ENCODE results near the gene ATG14. TPM values are rescaled to one million over a fixed set of nuclear protein-coding genes. Genes with fewer than 3 reads are reported as not detected.

Gene ATG14
- total RNA-seq, 4 donors from 2014 or later, result 11.5 to 24.7 (median 13.4) TPM

- H3K4me1 ChIP-seq, result peaks cover 0 to 17% (median 4%) of the 10 kb centered on the region in 4 donors
- H3K27ac ChIP-seq, result no peak overlapping the region
- in situ Hi-C loops (cut with MboI; ENCODE audit: low pct_ligation_motif_present in 1 of 4, low pct_unique_long_range_greater_than_20kb in 1 of 4, low sequenced_read_pairs in 3 of 4), result no loop called here
- H3K9me3 ChIP-seq, result no peaks in the 10 kb centered on the region
- intact Hi-C loops (cut with DNase I; ENCODE audit: low total_unique reads), result no loop called here
- TF ChIP-seq POLR2A (IDR thresholded peaks at IDR 0.05), result no peak
- no peak for TF ChIP-seq POLR2AphosphoS5 (IDR thresholded peaks at IDR 0.05)
- TF ChIP-seq, protein P1, sequence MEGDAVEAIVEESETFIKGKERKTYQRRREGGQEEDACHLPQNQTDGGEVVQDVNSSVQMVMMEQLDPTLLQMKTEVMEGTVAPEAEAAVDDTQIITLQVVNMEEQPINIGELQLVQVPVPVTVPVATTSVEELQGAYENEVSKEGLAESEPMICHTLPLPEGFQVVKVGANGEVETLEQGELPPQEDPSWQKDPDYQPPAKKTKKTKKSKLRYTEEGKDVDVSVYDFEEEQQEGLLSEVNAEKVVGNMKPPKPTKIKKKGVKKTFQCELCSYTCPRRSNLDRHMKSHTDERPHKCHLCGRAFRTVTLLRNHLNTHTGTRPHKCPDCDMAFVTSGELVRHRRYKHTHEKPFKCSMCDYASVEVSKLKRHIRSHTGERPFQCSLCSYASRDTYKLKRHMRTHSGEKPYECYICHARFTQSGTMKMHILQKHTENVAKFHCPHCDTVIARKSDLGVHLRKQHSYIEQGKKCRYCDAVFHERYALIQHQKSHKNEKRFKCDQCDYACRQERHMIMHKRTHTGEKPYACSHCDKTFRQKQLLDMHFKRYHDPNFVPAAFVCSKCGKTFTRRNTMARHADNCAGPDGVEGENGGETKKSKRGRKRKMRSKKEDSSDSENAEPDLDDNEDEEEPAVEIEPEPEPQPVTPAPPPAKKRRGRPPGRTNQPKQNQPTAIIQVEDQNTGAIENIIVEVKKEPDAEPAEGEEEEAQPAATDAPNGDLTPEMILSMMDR (IDR thresholded peaks at IDR 0.05), result no peak
- no peak for TF ChIP-seq EP300 (IDR thresholded peaks at IDR 0.05; ENCODE audit: low read depth)
- no peaks in the 10 kb centered on the region for H3K27me3 ChIP-seq
- no peak overlapping the region for H3K4me3 ChIP-seq
- no peak for DNase-seq
- WGBS, 2 donors (ENCODE audit: low coverage in 1 of 2), result 47 to 59% methylated on average over 3 to 6 of the region's 6 CpGs
- H3K36me3 ChIP-seq, result no peaks in the 10 kb centered on the region
Observed at GRCh38 chr14:55418411-55418810, 6.8 kb upstream of the ATG14 start.

DNA sequence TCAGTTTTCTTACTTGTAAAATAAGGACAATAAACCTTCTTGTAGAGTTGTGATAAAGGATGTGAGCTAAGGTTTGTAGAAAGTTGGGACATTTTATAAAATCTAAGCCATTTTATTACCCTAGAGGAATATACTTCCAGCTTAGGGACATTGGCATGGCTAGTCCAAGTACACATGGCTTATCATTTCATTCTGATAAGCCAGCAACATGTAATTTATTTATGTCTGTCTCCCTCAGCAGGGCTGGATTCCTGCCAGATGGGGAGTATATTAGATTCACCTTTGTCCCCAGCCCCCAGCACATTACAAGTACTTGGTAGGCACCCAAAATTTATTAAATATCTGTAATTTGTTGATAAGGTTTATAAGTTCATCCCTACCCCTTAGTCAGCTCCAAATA lies 6.3 kb upstream of the ATG14 start:
- Histone ChIP-seq H3K4me3 (no peak overlapping the region), H3K36me3 (no peaks in the 10 kb centered on the region), H3K4me1 (peaks cover 0 to 17% (median 3%) of the 10 kb centered on the region in 4 donors), H3K27ac (no peak overlapping the region), H3K27me3 (no peaks in the 10 kb centered on the region), H3K9me3 (no peaks in the 10 kb centered on the region)
- no peak for DNase-seq
- TF ChIP-seq EP300 (IDR thresholded peaks at IDR 0.05; ENCODE audit: low read depth), result no peak
- no peak for TF ChIP-seq POLR2A (IDR thresholded peaks at IDR 0.05)
- TF ChIP-seq, protein P1 (IDR thresholded peaks at IDR 0.05), result no peak
- no peak for TF ChIP-seq POLR2AphosphoS5 (IDR thresholded peaks at IDR 0.05)
- intact Hi-C loops (cut with DNase I; ENCODE audit: low total_unique reads) (no loop called here), in situ Hi-C loops (cut with MboI; ENCODE audit: low pct_ligation_motif_present in 1 of 4, low pct_unique_long_range_greater_than_20kb in 1 of 4, low sequenced_read_pairs in 3 of 4) (no loop called here)

DNA sequence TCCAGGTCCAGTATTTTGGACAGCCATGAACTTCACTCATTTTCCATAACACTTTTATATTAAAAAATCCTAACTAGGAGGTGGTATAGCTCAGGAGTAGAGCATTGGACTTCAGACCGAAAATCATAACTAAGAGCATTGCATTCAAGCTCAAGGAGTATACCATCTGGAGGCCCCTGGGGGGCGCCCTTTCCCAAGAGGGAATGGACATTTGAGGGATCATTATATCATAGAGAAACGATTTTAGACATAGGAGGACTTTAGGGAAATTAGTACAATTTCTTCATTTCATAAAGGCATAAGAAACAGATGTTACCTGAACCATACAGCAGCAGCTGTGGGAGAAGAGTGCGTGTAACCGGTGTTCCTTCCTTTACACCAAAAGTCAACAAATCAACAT lies 5.2 kb upstream of the ATG14 start:
- TF ChIP-seq POLR2AphosphoS5 (IDR thresholded peaks at IDR 0.05), result no peak
- TF ChIP-seq EP300 (IDR thresholded peaks at IDR 0.05; ENCODE audit: low read depth), result no peak
- no peak for TF ChIP-seq POLR2A (IDR thresholded peaks at IDR 0.05)
- TF ChIP-seq, protein P1 (IDR thresholded peaks at IDR 0.05), result peak in 4 of 5 experiments; percentile 30 to 39 (median 36)
- DNase-seq, result peak; percentile 56
- H3K27ac ChIP-seq, result no peak overlapping the region
- 38 to 46% methylated on average over 5 of the region's 5 CpGs for WGBS, 2 donors (ENCODE audit: low coverage in 1 of 2)
- in situ Hi-C loops (cut with MboI; ENCODE audit: low pct_ligation_motif_present in 1 of 4, low pct_unique_long_range_greater_than_20kb in 1 of 4, low sequenced_read_pairs in 3 of 4), result no loop called here
- H3K36me3 ChIP-seq, result no peaks in the 10 kb centered on the region
- H3K27me3 ChIP-seq, result no peaks in the 10 kb centered on the region
- peaks cover 0 to 13% (median 9%) of the 10 kb centered on the region in 4 donors for H3K4me1 ChIP-seq
- no peak overlapping the region for H3K4me3 ChIP-seq
- H3K9me3 ChIP-seq, result no peaks in the 10 kb centered on the region
- intact Hi-C loops (cut with DNase I; ENCODE audit: low total_unique reads), result no loop called here

DNA sequence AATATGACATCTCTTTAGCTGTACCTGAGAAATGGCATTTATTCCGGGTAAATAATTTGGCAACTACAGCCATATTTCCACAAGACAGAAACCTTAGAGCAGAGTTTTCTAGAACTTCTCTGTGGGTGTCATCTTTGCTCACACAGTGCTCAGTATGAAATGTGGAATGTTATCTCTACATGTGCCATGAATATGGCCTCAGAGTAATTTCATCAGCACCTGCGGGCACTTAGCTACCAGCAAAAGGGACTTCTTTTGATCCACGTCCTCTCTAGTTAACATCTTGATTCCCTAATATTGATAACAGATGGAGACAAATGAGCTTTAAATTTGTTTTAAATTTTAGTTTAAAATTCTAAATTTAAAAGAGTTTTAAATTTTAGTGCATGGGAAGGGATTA lies 2.9 kb upstream of the ATG14 start:
- no peak for TF ChIP-seq POLR2A (IDR thresholded peaks at IDR 0.05)
- TF ChIP-seq POLR2AphosphoS5 (IDR thresholded peaks at IDR 0.05), result no peak
- TF ChIP-seq, protein P1 (IDR thresholded peaks at IDR 0.05), result no peak
- TF ChIP-seq EP300 (IDR thresholded peaks at IDR 0.05; ENCODE audit: low read depth), result no peak
- intact Hi-C loops (cut with DNase I; ENCODE audit: low total_unique reads), result no loop called here
- H3K27ac ChIP-seq, result no peak overlapping the region
- no peaks in the 10 kb centered on the region for H3K9me3 ChIP-seq
- in situ Hi-C loops (cut with MboI; ENCODE audit: low pct_ligation_motif_present in 1 of 4, low pct_unique_long_range_greater_than_20kb in 1 of 4, low sequenced_read_pairs in 3 of 4), result no loop called here
- no peak overlapping the region for H3K4me3 ChIP-seq
- no peak for DNase-seq
- no peaks in the 10 kb centered on the region for H3K27me3 ChIP-seq
- H3K36me3 ChIP-seq, result no peaks in the 10 kb centered on the region
- 84 to 92% methylated on average over 3 of the region's 3 CpGs for WGBS, 2 donors (ENCODE audit: low coverage in 1 of 2)
- H3K4me1 ChIP-seq, result peaks cover 0 to 28% (median 18%) of the 10 kb centered on the region in 4 donors

Measured in transverse colon (tissue), 4 donors.